ENCODE data around the gene FBXO9.
A peak's percentile ranks its signal among the peaks of the same experiment; 100 is the strongest.

Gene FBXO9

DNA sequence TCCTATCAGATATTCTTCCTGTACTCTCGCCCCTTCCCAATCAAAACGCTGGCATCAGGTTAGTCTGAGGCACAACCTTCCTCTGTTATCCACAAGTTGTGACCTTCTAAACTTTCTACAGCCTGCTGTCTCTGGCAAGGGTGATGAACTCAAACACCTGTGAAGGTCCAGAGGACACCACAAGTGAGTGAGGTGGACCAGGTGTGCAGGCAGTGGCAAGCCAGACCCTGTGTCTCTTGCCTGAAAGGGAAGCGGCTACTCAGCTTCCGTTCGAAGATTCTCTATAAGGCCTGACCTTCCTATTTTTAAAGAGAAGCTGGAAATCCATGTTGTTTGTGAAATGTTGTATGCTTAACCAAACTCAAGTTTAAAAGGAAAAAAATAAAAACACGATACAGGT is 46.7 kb downstream of the FBXO9 start:
- Histone ChIP-seq H3K27me3 (ENCODE audit: insufficient read depth, low read length) (peaks cover 35% of the 10 kb centered on the region), H3K4me1 (ENCODE audit: control insufficient read depth, insufficient read depth, low read length, unreplicated experiment) (peaks cover 5% of the 10 kb centered on the region), H2AFZ (ENCODE audit: low read length, unreplicated experiment) (no peak overlapping the region), H3K4me3 (ENCODE audit: low read depth, low read length) (no peak overlapping the region), H3K27ac (ENCODE audit: low read depth, low read length) (no peak overlapping the region), H3K79me2 (ENCODE audit: control insufficient read depth, insufficient read depth, low read length, unreplicated experiment) (no peaks in the 10 kb centered on the region), H3K36me3 (ENCODE audit: insufficient read depth, low read length) (no peaks in the 10 kb centered on the region)

DNA sequence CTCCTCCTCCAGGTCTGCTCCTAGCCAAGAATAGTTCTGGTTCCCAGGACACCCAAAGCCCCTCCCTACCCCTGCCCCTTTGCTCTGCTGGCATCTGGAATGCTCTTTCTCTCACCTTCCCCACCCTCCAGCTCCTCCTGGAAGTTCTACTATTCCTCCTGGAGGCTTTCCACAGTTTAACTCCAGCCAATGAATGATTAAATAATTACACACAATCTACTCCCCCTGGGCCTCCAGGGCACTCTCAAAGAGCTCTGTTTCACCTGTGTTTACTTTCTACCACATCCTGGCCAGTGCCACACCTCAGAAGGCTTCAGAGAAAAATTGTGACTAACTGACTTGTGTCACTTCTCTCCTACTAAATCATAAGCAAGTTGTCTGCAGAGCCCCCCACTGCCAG is 47.2 kb downstream of the FBXO9 start:
- no peak overlapping the region for H3K27ac ChIP-seq (ENCODE audit: low read depth, low read length)
- no peaks in the 10 kb centered on the region for H3K4me1 ChIP-seq (ENCODE audit: control insufficient read depth, insufficient read depth, low read length, unreplicated experiment)
- H3K4me3 ChIP-seq (ENCODE audit: low read depth, low read length), result no peak overlapping the region

DNA sequence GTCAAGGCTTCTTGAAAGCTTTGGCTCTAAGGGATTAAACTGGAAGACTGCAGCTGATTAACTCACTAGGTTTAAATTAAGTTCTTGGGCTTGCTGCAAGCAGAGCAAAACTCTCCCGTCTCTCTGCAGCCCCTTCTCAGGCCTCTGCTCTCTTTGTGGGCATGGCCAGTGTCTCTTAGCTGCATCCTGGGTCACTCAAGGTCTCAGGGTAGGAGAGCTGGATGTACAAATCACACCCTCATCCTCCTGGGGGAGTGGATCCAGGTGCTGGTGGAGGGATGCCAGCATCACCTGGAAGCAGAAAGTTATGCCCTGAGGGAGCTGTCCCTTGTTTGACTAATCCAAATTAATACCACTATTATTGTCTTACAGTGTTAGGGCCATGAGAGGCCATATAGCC is 47.7 kb downstream of the FBXO9 start:
- H3K27me3 ChIP-seq (ENCODE audit: insufficient read depth, low read length), result peaks cover 35% of the 10 kb centered on the region
- H3K4me3 ChIP-seq (ENCODE audit: low read depth, low read length), result no peak overlapping the region
- H3K79me2 ChIP-seq (ENCODE audit: control insufficient read depth, insufficient read depth, low read length, unreplicated experiment), result no peaks in the 10 kb centered on the region
- H3K36me3 ChIP-seq (ENCODE audit: insufficient read depth, low read length), result no peaks in the 10 kb centered on the region
- H2AFZ ChIP-seq (ENCODE audit: low read length, unreplicated experiment), result no peak overlapping the region
- no peaks in the 10 kb centered on the region for H3K4me1 ChIP-seq (ENCODE audit: control insufficient read depth, insufficient read depth, low read length, unreplicated experiment)
- no peak overlapping the region for H3K27ac ChIP-seq (ENCODE audit: low read depth, low read length)

More for the DNA sequence above, 47.2 kb downstream of the FBXO9 start:
- H3K36me3 ChIP-seq (ENCODE audit: insufficient read depth, low read length), result no peaks in the 10 kb centered on the region
- H2AFZ ChIP-seq (ENCODE audit: low read length, unreplicated experiment), result no peak overlapping the region
- H3K79me2 ChIP-seq (ENCODE audit: control insufficient read depth, insufficient read depth, low read length, unreplicated experiment), result no peaks in the 10 kb centered on the region
- H3K27me3 ChIP-seq (ENCODE audit: insufficient read depth, low read length), result peaks cover 35% of the 10 kb centered on the region

DNA sequence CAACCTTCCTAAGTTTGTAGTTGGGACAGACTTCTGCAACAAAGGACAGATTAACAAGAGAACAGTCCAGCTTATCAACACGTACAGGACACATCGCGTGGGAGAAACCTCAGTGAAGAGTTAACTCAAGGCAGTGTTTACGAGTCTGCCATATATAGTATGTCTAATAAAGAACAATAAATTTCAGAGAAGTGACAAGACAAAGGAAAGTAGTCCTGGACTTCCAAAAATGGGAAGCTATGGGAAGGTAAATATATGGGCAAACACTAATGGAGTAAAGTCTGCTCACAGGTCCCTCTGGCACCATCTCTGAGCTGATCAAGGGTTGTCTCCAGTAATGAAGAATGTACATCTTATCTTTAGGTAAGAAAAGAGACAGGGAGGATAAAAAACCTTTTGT is 48.5 kb downstream of the FBXO9 start:
- Histone ChIP-seq H3K79me2 (ENCODE audit: control insufficient read depth, insufficient read depth, low read length, unreplicated experiment) (no peaks in the 10 kb centered on the region), H3K4me3 (ENCODE audit: low read depth, low read length) (no peak overlapping the region), H3K36me3 (ENCODE audit: insufficient read depth, low read length) (no peaks in the 10 kb centered on the region), H3K27ac (ENCODE audit: low read depth, low read length) (no peak overlapping the region), H2AFZ (ENCODE audit: low read length, unreplicated experiment) (no peak overlapping the region), H3K27me3 (ENCODE audit: insufficient read depth, low read length) (peaks cover 35% of the 10 kb centered on the region), H3K4me1 (ENCODE audit: control insufficient read depth, insufficient read depth, low read length, unreplicated experiment) (no peaks in the 10 kb centered on the region)

DNA sequence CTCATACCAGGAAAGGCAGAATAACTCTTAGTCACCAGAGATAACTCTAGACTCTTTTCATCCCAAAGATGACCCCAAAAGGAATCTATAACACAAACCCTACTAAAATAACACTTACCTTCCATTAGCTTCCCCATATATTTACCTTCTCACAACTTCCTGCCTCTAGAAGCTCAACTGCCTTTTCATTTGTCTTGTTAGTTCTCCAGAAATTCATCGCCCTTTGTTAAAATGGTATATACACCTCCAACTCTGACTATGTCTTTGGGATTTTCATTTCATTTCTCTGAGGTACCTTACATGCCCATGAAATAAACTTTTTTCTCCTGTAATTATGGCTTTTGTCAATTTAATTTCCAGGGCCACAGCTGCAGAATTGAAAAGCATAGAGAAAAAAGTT is 49.9 kb downstream of the FBXO9 start:
- Histone ChIP-seq H3K27me3 (ENCODE audit: insufficient read depth, low read length) (peaks cover 35% of the 10 kb centered on the region), H2AFZ (ENCODE audit: low read length, unreplicated experiment) (no peak overlapping the region), H3K4me3 (ENCODE audit: low read depth, low read length) (no peak overlapping the region), H3K27ac (ENCODE audit: low read depth, low read length) (no peak overlapping the region), H3K4me1 (ENCODE audit: control insufficient read depth, insufficient read depth, low read length, unreplicated experiment) (peaks cover 7% of the 10 kb centered on the region), H3K79me2 (ENCODE audit: control insufficient read depth, insufficient read depth, low read length, unreplicated experiment) (no peaks in the 10 kb centered on the region), H3K36me3 (ENCODE audit: insufficient read depth, low read length) (no peaks in the 10 kb centered on the region)

DNA sequence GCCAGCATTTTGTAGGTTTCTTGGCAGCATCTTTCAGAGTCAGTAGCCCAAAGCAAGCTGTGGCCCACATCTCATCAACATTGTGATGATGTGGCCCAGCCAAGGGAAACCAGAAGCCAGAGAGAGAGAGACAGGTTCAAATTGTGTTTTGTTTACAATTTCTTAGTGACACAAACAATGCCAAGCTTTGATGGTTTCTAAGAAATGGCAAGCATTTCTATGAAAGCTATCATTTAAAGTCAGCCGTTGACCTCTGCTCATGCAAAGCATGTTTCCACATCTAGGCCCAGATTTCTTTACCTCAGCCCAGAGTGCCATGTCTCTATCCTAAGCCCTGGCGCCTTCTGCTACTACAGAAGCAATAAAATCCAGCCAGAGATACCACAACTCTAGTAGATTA is 50.5 kb downstream of the FBXO9 start:
- no peak overlapping the region for H2AFZ ChIP-seq (ENCODE audit: low read length, unreplicated experiment)
- no peaks in the 10 kb centered on the region for H3K36me3 ChIP-seq (ENCODE audit: insufficient read depth, low read length)
- no peak overlapping the region for H3K4me3 ChIP-seq (ENCODE audit: low read depth, low read length)
- no peak overlapping the region for H3K27ac ChIP-seq (ENCODE audit: low read depth, low read length)
- H3K79me2 ChIP-seq (ENCODE audit: control insufficient read depth, insufficient read depth, low read length, unreplicated experiment), result no peaks in the 10 kb centered on the region
- H3K27me3 ChIP-seq (ENCODE audit: insufficient read depth, low read length), result peaks cover 35% of the 10 kb centered on the region
- peaks cover 12% of the 10 kb centered on the region for H3K4me1 ChIP-seq (ENCODE audit: control insufficient read depth, insufficient read depth, low read length, unreplicated experiment)

DNA sequence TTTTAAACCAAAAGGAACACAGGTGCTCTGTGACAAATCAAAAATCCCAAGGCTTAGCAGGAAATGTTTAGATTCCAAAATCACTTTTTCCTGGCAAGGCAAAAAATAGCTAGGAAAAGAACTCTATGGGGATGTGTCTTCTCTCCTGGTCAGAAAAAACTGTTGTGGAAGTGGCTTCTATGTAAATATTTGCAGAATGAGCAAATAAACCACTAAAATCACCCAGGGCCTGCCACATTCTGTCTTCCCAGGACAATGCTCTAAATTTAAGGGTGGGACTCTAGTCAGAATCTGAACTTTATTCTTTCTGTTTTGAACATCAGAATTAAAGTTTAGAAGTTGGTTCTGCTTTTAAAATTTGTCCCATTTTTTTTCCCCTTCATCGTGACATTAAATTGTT is 54.1 kb downstream of the FBXO9 start:
- Histone ChIP-seq H3K27me3 (ENCODE audit: insufficient read depth, low read length) (peaks cover 16% of the 10 kb centered on the region), H3K4me3 (ENCODE audit: low read depth, low read length) (no peak overlapping the region), H3K36me3 (ENCODE audit: insufficient read depth, low read length) (no peaks in the 10 kb centered on the region), H2AFZ (ENCODE audit: low read length, unreplicated experiment) (no peak overlapping the region), H3K79me2 (ENCODE audit: control insufficient read depth, insufficient read depth, low read length, unreplicated experiment) (no peaks in the 10 kb centered on the region), H3K27ac (ENCODE audit: low read depth, low read length) (peak overlapping the region; percentile 20; the same call in 1 of the 2 replicates), H3K4me1 (ENCODE audit: control insufficient read depth, insufficient read depth, low read length, unreplicated experiment) (peaks cover 12% of the 10 kb centered on the region)

DNA sequence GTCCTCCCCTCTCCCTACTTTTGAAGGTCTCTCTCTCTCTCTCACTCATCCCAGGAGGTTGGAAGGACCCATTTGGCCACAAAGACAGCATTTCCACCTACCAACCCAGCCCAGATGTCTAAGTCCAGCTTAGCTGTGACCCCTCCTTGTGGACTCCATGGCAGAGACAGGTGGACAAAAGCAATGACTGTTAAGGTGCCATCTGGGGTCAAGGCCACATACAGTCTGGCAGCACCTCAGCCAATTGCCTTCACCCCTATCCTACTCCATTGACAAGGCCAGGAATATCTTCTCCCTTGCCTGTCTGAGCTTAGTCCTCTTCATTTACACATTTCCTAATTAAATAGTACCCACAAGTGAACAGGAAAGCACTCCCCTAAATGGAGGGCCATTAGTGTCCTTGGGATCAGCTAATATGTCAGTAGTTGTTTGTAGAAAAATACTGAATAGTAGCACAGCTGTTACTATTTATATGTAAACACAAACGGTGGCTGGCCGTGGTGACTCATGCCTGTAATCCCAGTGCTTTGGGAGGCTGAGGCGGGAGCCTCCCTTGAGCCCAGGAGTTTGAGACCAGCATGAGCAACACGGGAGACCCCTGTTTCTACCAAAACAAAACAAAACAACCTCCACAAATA is 54.7 kb downstream of the FBXO9 start:
- Histone ChIP-seq H2AFZ (ENCODE audit: low read length, unreplicated experiment) (no peak overlapping the region), H3K27ac (ENCODE audit: low read depth, low read length) (peak overlapping the region; percentile 20; the same call in 1 of the 2 replicates), H3K4me1 (ENCODE audit: control insufficient read depth, insufficient read depth, low read length, unreplicated experiment) (peaks cover 12% of the 10 kb centered on the region), H3K79me2 (ENCODE audit: control insufficient read depth, insufficient read depth, low read length, unreplicated experiment) (no peaks in the 10 kb centered on the region), H3K27me3 (ENCODE audit: insufficient read depth, low read length) (peaks cover 11% of the 10 kb centered on the region; the same call in 1 of the 2 replicates), H3K4me3 (ENCODE audit: low read depth, low read length) (no peak overlapping the region), H3K36me3 (ENCODE audit: insufficient read depth, low read length) (no peaks in the 10 kb centered on the region)

DNA sequence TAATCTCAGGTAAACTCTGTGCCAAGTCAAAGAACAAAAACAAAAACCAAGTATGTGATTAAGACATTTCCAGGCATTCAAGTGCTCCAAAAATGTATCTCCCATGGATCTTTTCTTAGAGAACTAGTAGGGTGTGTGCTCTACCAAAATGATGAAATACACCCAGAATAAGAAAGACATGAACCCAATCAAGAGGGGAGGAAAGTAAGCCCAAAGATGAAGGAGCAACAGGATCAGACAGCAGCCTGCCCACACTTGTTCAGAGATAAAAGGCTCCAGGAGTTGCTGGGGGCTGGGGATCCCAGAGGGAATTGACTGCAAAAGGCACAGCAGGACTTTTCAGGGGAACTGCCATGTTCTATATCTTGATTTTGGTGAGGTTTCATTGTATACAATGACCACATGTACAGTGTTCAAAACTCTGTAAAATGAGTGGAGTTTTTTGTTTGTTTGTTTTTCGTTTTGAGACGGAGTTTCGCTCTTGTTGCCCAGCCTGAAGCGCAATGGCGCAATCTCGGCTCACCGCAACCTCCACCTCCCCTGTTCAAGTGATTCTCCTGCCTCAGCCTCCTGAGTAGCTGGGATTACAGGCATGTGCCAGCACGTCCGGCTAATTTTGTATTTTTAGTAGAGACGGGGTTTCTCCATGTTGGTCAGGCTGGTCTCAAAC is 59.1 kb downstream of the FBXO9 start:
- Histone ChIP-seq H3K79me2 (ENCODE audit: control insufficient read depth, insufficient read depth, low read length, unreplicated experiment) (no peaks in the 10 kb centered on the region), H3K4me3 (ENCODE audit: low read depth, low read length) (no peak overlapping the region), H3K27me3 (ENCODE audit: insufficient read depth, low read length) (peaks cover 34% of the 10 kb centered on the region), H3K4me1 (ENCODE audit: control insufficient read depth, insufficient read depth, low read length, unreplicated experiment) (peaks cover 12% of the 10 kb centered on the region), H3K36me3 (ENCODE audit: insufficient read depth, low read length) (no peaks in the 10 kb centered on the region), H2AFZ (ENCODE audit: low read length, unreplicated experiment) (no peak overlapping the region), H3K27ac (ENCODE audit: low read depth, low read length) (no peak overlapping the region)

DNA sequence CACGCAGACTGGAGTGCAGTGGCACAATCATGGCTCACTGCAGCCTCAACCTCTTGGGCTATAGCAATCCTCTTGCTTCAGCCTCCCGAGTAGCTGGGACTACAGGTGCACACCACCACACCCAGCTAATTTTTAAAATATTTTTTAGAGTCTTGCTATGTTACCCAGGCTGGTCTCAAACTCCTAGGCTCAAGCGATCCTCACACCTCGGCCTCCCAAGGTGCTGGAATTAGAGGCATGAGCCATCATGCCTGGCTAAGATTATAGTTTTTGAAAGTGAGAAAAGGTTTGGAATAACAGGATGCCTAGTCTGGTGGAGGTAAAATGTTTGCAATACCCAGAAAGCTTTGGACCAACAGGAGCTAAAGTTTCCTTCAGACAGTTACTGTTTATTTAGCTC is 60.1 kb downstream of the FBXO9 start:
- Histone ChIP-seq H3K79me2 (ENCODE audit: control insufficient read depth, insufficient read depth, low read length, unreplicated experiment) (no peaks in the 10 kb centered on the region), H3K27me3 (ENCODE audit: insufficient read depth, low read length) (peaks cover 41% of the 10 kb centered on the region), H3K27ac (ENCODE audit: low read depth, low read length) (no peak overlapping the region), H3K4me3 (ENCODE audit: low read depth, low read length) (no peak overlapping the region), H3K4me1 (ENCODE audit: control insufficient read depth, insufficient read depth, low read length, unreplicated experiment) (peaks cover 4% of the 10 kb centered on the region), H3K36me3 (ENCODE audit: insufficient read depth, low read length) (no peaks in the 10 kb centered on the region), H2AFZ (ENCODE audit: low read length, unreplicated experiment) (no peak overlapping the region)

DNA sequence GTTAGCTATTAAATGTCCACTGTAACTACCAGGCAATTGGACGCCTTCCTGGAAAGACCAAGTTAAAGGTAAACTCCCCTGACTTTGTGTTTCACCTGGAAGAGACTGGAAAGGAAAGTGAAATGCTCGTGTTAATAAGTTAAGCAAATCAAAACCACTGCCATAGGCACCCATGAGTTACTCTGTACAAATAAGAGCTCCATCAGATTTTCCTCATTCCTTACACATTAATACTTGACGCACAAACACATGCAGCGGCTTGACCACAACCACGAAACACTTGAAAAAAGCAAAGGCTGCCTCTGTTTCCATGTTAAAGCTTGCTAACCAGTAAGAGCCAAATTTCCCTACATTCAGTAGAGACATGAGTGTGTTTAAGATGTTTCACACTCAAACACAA is 63.6 kb downstream of the FBXO9 start:
- H3K79me2 ChIP-seq (ENCODE audit: control insufficient read depth, insufficient read depth, low read length, unreplicated experiment), result no peaks in the 10 kb centered on the region
- no peak overlapping the region for H3K27ac ChIP-seq (ENCODE audit: low read depth, low read length)
- H3K27me3 ChIP-seq (ENCODE audit: insufficient read depth, low read length), result peaks cover 61% of the 10 kb centered on the region
- H3K4me1 ChIP-seq (ENCODE audit: control insufficient read depth, insufficient read depth, low read length, unreplicated experiment), result no peaks in the 10 kb centered on the region
- H3K36me3 ChIP-seq (ENCODE audit: insufficient read depth, low read length), result no peaks in the 10 kb centered on the region
- H3K4me3 ChIP-seq (ENCODE audit: low read depth, low read length), result no peak overlapping the region
- H2AFZ ChIP-seq (ENCODE audit: low read length, unreplicated experiment), result no peak overlapping the region
